Fibroblast of villous mesenchyme (primary cell): ENCODE results near the gene ACP4. TPM values are rescaled to one million over a fixed set of nuclear protein-coding genes. Genes with fewer than 3 reads are reported as not detected.
"Not testable (repeated sequence)": the region's sequence is repeated elsewhere in the genome, so short reads cannot be mapped to it uniquely, and the experiment has no call there.

Experiments used
- DNase-seq: peaks from one replicate; pipeline ENCODE4 v3.0.0-alpha.2; 2010; ENCODE audit warnings: low read depth
- H3K4me3 ChIP-seq: 2 replicates; pipeline ENCODE4 v1.5.1; 2011; ENCODE audit warnings: low read depth, mild to moderate bottlenecking, low read length
- total RNA-seq: library from RNA; depleted of rRNA; stranded (reverse); fragments of >200 nt; gene quantifications from 2 replicates; pipeline ENCODE4 v1.2.3, GENCODE V29; 2012
- TF ChIP-seq, protein P1 (sequence below): IDR thresholded peaks from 2 replicates; pipeline ENCODE4 v1.5.1; 2012; ENCODE audit warnings: low read depth, mild to moderate bottlenecking, low read length; ENCODE audit not compliant: insufficient read depth

The ACP4 gene
- total RNA-seq, 1 donor, result not detected

DNA sequence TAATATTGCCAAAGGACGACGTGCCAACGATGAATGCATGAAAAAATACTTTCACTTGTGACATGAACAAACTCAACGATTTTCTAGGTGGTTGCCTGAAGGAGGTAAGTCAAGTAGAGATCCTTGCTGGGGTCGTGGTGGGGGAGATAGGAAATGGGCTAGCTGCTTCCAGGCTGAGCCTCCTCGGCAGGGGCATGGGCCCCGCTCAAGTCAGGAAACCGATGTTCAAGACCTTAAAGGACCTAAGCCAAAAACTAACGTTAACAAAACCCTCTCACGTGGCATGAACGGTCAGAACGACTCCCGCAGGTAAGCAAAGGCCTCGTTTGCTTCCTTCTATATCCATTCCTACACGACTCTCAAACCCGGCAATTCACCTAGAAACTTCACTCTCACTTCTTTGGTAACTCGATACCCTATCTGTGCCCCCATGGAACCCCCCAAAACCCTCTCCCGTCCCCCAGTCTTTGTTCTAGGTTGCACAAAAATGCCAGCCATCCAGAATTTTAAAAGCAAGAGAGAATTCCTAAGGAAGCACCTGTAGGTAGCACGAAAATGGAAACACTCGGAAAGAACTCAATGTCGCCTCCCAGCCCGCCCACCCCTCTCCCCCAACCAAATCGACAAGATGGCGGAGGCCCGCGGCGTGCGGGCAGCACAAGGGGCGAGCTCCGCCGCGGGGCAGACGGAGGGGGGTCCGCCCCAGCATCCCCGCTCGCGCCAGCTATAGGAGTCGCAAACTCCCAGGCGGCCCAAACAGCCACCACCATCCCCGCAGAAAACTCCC, 13.6 kb downstream of the ACP4 start:
- TF ChIP-seq, protein P1, sequence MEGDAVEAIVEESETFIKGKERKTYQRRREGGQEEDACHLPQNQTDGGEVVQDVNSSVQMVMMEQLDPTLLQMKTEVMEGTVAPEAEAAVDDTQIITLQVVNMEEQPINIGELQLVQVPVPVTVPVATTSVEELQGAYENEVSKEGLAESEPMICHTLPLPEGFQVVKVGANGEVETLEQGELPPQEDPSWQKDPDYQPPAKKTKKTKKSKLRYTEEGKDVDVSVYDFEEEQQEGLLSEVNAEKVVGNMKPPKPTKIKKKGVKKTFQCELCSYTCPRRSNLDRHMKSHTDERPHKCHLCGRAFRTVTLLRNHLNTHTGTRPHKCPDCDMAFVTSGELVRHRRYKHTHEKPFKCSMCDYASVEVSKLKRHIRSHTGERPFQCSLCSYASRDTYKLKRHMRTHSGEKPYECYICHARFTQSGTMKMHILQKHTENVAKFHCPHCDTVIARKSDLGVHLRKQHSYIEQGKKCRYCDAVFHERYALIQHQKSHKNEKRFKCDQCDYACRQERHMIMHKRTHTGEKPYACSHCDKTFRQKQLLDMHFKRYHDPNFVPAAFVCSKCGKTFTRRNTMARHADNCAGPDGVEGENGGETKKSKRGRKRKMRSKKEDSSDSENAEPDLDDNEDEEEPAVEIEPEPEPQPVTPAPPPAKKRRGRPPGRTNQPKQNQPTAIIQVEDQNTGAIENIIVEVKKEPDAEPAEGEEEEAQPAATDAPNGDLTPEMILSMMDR, result no peak
- peak overlapping the region; percentile 99 for H3K4me3 ChIP-seq
- peak; percentile 18 for DNase-seq

DNA sequence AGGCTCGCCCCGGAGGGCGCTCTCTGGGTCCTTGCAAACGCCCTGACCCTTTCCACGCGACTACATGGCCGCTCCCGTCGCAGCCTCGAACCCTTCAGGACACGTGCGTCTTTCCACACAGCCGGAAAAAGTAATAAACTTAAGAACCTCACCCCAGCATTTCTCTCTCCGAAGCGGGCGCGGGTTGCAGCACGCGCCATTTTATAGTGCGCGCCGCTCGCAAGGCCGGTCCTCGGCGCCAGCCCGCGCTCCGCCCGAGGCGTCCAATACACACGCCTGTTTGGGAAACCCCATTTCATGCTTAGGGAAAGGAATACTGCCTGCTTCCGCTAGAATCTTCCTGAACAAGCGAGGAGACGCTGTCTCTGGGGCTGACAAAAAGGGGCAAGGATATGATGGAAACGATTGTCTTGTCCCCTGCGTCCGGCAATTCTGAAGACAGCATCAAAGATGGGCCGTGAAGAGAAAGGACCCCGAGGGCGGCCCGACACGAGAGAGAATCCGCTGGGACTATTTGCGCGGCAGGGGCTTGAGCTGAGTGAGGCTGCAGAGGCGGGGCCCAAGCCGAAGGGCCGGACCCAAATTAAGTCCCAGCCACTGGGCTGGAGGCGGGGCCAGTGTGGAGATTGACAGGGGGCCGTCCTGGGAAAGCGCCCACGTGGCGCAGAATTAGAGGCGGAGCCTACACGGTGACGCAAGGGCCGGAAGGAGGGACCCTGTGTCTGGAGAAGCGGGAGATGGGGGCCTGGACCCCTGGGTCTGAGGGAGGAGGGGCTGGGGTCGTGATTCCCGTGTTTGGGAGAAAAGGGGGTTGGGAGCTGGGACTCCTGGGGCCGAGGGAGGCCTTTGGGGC, 14.4 kb downstream of the ACP4 start:
- peak; percentile 99 for DNase-seq
- H3K4me3 ChIP-seq, result peak overlapping the region; percentile 99
- TF ChIP-seq, protein P1, result no peak

DNA sequence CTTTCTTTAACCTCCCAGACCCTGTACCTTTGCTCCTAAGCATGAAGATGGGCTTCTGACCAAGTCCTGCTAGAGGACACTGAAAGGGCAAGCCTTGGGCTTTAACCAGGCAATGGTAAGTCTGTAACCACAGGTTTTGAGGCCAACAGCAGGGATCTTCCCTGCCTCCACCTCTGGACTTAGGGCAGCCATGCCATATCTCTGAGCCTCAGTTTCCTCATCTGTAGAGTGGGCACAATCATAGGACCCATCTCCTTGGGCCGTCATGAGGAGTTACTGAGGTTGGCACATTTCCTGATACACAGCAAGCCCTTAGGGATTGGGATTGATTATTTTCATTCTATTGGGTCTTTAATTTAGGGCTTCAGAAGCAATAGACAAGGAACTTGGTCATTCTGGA, 18.6 kb downstream of the ACP4 start:
- no peak overlapping the region for H3K4me3 ChIP-seq
- TF ChIP-seq, protein P1, result no peak
- DNase-seq, result no peak

DNA sequence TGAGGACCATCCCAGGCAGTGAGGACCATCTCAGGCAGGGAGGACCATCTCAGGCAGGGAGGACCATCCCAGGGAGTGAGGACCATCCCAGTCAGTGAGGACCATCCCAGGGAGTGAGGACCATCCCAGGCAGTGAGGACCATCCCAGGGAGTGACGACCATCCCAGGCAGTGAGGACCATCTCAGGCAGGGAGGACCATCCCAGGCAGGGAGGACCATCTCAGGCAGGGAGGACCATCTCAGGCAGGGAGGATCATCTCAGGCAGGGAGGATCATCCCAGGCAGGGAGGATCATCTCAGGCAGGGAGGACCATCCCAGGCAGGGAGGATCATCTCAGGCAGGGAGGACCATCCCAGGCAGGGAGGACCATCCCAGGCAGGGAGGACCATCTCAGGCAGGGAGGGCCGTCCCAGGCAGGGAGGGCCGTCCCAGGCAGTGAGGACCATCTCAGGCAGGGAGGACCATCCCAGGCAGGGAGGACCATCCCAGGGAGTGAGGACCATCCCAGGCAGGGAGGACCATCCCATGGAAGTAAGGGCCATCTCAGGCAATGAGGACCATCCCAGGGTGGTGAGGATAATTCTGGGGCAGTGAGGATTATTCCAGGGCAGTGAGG, 21.5 kb downstream of the ACP4 start:
- not testable (repeated sequence) for H3K4me3 ChIP-seq, DNase-seq

DNA sequence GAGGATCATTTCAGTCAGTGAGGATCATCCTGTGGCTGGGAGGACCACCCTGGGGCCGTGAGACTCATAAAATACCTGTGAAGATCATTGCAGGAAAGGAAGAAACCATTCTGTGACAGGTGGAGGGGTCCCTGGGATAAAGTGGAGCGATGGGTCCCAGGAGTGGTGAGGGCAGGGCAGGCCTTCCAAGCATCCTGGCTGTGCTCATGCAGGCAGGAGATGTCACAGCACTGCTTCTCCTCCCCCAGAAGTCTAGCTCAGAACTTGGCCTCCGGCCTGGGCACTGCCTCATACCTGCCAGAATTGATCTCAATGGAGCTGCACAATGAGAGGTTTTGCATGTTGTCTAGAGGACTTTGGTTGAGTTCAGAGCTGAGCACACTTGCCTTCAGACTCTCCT, 22.3 kb downstream of the ACP4 start:
- H3K4me3 ChIP-seq, result no peak overlapping the region
- no peak for DNase-seq
- TF ChIP-seq, protein P1, result no peak

DNA sequence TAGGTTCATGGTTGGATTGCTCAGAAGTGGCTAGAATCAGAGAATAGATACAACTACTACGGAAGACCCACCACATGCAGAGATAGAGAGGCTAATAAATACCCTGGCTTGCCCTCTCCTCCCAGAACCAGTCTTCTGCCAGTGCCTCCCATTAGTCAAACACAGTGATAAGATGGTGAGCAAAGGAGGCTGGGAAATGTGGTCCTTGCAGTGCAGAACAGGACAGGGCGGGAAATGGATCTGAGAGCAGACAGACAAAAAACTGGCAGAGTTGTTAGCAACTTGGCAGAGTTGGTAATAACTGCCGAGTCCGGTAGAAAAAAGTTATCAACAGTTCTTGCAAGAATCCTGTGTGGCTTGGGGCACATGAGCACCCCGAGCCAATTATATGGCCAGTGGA, 24.7 kb downstream of the ACP4 start:
- DNase-seq, result no peak

More for the DNA sequence above, 24.7 kb downstream of the ACP4 start:
- H3K4me3 ChIP-seq, result no peak overlapping the region
- TF ChIP-seq, protein P1, result no peak
